Measurements from ENCODE around the gene SLC45A3.
A peak's percentile ranks its signal among the peaks of the same experiment; 100 is the strongest.
"Not testable (repeated sequence)": the region's sequence is repeated elsewhere in the genome, so short reads cannot be mapped to it uniquely, and the experiment has no call there.

SLC45A3 gene, protein sequence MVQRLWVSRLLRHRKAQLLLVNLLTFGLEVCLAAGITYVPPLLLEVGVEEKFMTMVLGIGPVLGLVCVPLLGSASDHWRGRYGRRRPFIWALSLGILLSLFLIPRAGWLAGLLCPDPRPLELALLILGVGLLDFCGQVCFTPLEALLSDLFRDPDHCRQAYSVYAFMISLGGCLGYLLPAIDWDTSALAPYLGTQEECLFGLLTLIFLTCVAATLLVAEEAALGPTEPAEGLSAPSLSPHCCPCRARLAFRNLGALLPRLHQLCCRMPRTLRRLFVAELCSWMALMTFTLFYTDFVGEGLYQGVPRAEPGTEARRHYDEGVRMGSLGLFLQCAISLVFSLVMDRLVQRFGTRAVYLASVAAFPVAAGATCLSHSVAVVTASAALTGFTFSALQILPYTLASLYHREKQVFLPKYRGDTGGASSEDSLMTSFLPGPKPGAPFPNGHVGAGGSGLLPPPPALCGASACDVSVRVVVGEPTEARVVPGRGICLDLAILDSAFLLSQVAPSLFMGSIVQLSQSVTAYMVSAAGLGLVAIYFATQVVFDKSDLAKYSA

GRCh38 chr1:205680073-205680851 is at the start of gene SLC45A3:
Gene SLC45A3 (minus strand): TSS chr1:205680509. CDS start chr1:205664656, 15,853 bp downstream.
- DNase-seq = peak; percentile 1

DNA sequence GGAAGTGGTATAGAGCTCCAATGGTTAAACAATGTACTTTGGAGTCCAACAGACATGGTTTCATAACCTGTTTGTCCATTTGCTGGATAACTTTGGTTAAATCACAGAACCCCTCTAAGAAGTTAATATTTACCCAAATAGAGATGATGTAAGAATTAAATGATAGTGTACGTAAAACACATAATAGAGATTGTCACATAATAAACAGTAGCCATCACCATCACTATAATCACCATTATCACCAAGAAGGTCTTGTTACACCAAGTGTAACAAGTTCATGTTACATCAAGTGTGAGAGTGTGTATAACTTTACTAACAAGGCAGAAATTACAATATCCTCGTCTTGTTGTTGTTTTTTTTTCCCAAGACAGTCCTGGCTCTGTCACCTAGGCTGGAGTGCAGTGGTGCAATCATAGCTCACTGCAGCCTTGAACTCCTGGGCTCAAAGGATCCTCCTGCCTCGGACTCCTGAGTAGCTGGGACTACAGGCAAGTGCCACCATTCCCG is 46.4 kb upstream of the SLC45A3 start:
- no peak for DNase-seq

- no peak for DNase-seq
These were observed 45.2 kb upstream of the SLC45A3 start for GRCh38 chr1:205725514-205725913.

DNA sequence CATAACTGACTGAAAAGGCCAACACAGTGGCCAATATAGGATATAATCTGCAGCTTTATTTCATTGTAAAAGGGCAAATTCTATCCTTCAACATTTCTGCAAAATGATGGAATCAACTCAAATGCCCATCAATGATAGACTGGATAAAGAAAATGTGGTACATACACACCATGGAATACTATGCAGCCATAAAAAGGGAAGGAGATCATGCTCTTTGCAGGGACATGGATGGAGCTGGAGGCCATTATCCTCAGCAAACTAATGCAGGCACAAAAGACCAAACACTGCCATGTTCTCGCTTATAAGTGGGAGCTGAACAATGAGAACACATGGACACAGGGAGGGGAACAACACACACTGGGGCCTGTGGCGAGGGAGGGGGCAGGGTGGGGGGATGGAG is 40.4 kb upstream of the SLC45A3 start:
- not testable (repeated sequence) for DNase-seq

DNA sequence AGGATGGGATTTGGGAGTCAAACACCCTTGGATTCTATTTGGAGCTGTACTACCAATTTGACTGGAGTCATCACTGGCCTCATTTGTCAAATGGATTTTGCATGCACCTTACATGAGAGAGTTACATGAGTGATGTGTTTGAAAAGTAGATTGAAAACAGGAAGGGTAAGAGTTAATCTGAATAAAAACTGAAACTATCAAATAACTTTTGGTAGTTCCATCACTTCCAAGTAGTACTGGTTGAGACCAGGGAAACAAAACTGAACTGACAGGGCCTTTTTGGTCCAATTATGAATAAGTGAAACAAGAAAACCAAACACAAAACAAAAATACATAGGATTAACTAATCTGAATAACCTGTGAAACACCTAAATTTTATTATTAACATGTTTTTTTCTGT is 39.5 kb upstream of the SLC45A3 start:
- DNase-seq = no peak

DNA sequence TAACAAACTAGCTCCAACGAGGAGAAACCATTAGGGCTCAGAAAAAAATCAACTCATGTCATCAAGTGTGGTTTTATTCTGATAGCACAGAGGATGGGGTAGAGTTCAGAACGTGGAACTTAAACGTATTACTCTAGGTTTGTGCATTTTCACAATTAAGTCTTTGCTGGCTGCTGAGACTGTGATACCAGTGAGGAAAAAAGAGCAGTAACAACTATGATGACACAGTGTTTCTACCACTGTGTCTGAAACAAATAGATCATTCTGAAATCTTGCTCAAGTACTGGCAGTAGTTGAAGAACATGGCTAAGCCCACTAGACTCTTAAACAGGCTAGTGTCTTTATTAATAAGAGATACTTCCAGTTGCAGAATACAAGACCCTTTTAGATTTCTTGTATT is 38.7 kb upstream of the SLC45A3 start:
- no peak for DNase-seq

DNA sequence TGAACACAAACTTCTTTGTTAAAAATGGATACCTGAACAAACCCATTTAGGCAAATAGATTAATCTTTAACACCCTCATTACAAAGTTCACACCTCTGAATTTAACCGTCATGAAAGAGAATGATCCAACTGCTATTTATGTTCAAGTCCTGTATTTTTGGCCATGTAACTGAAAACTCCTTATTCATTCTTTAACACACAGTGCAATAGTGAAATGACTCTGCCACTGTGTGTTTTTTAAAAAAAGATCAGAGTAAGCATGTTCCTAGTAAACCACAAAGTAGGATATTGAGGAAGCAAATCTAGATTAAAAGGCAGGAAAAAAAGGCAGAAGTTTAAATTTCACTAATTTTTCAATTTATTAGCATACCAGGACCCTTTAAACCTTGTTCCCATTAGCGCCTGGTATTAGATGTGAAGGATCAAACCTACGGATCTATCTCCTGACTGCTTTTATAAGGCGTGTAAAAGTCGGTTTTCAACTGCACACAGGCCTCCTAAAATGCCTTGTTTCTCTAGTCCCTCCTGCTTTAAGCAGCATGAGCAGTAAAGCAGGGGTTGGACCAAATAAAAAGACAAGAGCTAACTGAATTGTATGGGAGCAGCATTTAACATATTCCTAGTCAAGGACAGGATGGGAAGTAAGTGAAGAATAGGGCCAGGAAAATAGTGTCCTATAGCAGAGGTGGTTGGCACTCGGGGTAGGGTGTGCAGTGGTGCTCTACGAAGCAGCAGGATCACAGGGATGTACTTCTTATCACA is 36.2 kb upstream of the SLC45A3 start:
- no peak for DNase-seq

GRCh38 chr1:205715628-205716027 is 35.3 kb upstream of the SLC45A3 start:
- no peak for DNase-seq

DNA sequence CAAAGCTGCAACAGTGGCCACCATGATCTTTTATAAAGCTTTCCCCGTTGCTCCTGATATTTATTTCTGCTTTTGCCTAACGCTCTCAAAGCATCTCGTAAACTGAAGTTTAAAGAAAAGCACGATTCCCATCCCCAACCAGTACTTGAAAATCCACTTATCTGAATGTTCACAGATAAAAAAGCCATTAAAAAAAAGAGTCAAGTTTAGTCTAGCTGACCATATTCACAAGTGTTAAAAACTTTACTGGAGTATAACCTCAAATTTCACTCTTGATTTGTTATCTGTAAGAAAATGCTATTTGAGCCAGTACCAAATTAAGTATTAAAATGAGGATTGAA is 34.6 kb upstream of the SLC45A3 start:
- DNase-seq = no peak

- DNase-seq = no peak
These were observed 34.0 kb upstream of the SLC45A3 start for GRCh38 chr1:205714190-205714905.

DNA sequence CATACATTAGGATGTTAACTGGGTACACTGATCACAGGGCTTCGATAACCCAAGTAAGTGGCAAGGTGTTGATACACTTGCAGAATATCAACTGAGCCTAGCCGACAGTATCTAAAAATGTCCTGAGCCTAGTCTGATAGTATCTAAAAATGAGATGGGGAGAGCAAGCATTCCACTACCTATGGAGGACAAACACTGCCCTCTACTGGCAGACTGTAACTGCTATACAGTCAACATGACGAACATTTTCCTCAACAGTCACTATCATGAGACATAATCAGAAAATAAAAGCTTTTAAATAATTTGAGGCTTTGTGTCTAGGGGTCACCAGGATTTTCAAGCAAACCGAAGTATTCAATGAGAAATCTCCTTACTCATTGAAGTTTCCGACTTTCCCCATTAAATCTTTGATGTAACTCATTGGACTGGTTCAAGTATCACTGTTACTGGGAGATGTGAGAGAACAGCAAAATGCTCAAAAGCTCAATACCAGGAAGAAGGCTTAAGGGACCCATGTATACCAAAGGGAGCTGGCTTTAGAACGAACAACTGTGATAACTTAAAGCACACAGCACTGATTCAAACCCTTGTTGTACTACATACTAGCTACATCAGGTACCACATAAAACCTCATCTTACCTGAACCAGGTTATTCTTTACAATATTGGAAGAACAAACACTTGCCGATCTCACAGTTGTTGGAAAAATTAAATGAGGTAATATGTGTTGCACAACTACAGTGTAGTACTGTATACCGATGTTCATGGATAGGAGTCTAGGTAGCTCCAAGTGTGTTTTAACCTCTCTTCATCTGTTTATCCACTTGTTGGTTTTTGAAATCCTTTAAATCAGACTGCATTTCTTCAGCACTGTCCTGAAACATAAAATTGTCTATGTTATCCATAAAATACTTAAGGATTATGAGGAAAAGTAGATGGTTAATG is 31.1 kb upstream of the SLC45A3 start:
- peak; percentile 31 for DNase-seq

DNA sequence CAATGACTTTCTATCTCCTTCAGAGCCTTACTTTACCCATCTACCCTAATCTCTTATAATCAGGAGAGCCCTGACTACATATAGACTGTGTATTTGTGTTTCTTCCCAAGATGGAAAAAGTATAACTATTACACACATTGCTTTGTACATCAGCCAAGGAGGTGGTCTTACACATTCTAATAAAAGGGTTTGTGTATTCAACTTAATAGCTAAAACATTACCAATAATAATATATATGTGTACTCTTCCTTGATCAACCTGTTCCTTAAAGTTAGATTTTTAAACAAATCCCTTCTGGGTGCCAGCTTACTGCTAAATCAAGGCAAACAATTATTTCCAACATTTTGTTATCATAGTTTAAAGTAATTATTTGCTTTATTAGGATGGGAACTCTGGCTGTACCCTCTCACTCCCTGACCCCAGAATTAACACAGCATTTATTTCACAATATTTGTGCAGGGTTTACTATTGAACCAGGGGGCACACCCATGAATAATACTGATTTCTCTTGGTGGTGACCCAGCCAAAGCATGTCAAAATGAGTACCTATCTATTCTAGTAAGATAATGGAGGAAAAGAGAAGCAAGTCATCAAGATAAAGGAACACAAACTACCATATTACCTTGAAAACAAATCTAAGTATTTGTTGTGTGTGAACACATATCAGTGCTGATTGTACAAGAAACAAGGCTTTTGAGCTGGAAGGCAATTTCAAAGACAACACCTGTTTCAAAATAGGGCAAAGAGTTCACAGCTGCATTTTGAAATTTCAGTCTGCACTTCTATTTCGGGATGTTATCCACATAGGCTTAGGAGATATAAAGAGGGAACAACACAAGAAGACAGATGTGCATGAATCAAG is 30.1 kb upstream of the SLC45A3 start:
- no peak for DNase-seq

GRCh38 chr1:205709640-205710039 is 29.3 kb upstream of the SLC45A3 start:
- no peak for DNase-seq

- no peak for DNase-seq
These were observed 28.7 kb upstream of the SLC45A3 start for GRCh38 chr1:205709059-205709398.

GRCh38 chr1:205706601-205707502 is 26.5 kb upstream of the SLC45A3 start:
- no peak for DNase-seq

DNA sequence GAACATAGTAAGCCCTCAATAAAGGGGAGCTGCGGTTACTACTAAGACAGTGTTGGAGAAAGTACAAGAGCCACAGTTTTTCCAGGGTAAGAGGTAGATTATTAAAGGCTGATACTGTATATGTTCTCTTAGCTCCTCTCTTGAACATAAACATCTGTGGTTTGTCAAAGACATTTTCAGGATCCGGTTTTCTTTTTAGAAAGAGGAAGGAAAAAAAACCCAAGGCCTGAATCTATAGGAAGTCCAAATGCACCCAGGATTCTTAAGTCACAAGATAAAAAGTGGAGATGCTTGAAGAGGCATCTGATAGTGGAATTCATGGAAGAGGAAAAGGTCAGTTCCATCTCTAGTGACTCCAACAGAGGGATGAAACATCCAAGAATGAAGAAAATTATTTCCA is 24.6 kb upstream of the SLC45A3 start:
- no peak for DNase-seq

- DNase-seq = peak; percentile 3
These were observed 22.8 kb upstream of the SLC45A3 start for GRCh38 chr1:205703072-205703471.

DNA sequence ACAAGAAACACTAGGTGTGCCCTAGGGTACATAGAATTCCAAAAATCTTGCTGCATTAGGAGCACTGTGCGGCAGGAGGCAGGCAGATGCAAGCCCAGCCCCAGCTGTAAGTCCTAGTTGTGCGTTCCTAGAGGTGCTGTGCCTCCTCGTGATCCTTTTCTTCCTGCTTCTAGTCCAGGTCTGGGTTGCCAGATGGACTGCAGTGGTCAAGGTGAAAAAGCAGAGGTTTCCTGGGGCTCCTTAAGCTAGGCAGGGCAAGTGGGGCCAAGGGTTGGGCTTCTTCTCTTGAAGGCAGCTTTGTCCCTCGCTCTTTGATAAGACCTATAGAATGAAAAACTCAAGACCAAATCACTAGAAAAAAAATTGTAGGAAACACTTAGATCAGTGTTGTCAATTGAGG is 21.6 kb upstream of the SLC45A3 start:
- DNase-seq = no peak

DNA sequence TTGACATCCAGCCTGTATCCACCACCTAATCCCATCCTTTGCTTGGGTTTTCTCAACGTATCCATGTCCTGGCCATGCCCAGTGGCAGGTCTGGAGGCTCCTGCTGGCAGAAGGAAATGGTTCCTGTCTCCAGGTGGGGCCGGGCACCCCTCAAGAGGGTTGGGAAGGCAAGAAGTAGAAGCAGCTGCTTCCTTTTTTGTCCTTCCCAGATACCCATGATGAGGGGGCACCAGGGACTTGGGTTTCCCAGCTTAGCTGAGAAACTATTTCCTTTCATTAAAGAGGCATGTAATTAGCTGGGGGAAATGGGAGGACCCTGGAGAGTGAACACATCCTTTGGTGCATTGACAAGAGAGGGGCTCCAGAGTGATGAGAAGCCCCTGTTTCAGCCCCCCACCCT is 21.1 kb upstream of the SLC45A3 start:
- DNase-seq = no peak

Data from NCI-H748 treated with DMSO at 0.1 percent for 48 hours (cell line).